ENCODE results near the gene BTBD10. TPM values are rescaled to one million over a fixed set of nuclear protein-coding genes. Genes with fewer than 3 reads are reported as not detected.

The BTBD10 gene
- total and polyA plus RNA-seq, 3 experiments from 2014 or later, result 14.3 to 27.3 (median 24.1) TPM

GRCh38 chr11:13341026-13341425 lies 122.0 kb downstream of the BTBD10 start:
- H3K4me1 ChIP-seq (ENCODE audit: insufficient read depth, low read length), result peaks cover 28% of the 10 kb centered on the region
- no peak for DNase-seq
- no peak overlapping the region for H3K4me3 ChIP-seq (ENCODE audit: low read length)
- no peaks in the 10 kb centered on the region for H3K9me3 Mint-ChIP-seq
- no peaks in the 10 kb centered on the region for H3K27me3 ChIP-seq (ENCODE audit: insufficient read depth, low read length, poor library complexity, severe bottlenecking)
- H3K27ac ChIP-seq (ENCODE audit: low read depth, low read length), result no peak overlapping the region
- ChIA-PET POLR2A (no interaction called here), CTCF (no interaction called here)
- no peaks in the 10 kb centered on the region for H3K27me3 Mint-ChIP-seq
- H3K27ac Mint-ChIP-seq, result peak overlapping the region in 7 of 8 donors; percentile 6 to 91 (median 42)
- peak overlapping the region in 1 of 7 donors; percentile 17 for H3K4me3 Mint-ChIP-seq
- H3K36me3 ChIP-seq (ENCODE audit: insufficient read depth, low read length), result no peaks in the 10 kb centered on the region
- H3K4me1 Mint-ChIP-seq, result peaks cover 63 to 94% (median 80%) of the 10 kb centered on the region in 3 donors
- no peaks in the 10 kb centered on the region for H3K9me3 ChIP-seq (ENCODE audit: low read length)
- peaks cover 0 to 46% (median 2%) of the 10 kb centered on the region in 3 donors for H3K36me3 Mint-ChIP-seq

GRCh38 chr11:13339195-13340153 lies 123.5 kb downstream of the BTBD10 start:
- H3K27ac ChIP-seq (ENCODE audit: low read depth, low read length), result no peak overlapping the region
- H3K4me3 ChIP-seq (ENCODE audit: low read length), result no peak overlapping the region
- no peaks in the 10 kb centered on the region for H3K27me3 ChIP-seq (ENCODE audit: insufficient read depth, low read length, poor library complexity, severe bottlenecking)
- no peaks in the 10 kb centered on the region for H3K27me3 Mint-ChIP-seq
- H3K4me1 ChIP-seq (ENCODE audit: insufficient read depth, low read length), result peaks cover 23% of the 10 kb centered on the region
- ChIA-PET POLR2A (interaction anchor here (1.3 kb wide), 1 partner anchor 61 kb away, joined by 3 read pairs; no protein-coding TSS in a partner anchor), CTCF (interaction anchor here (0.6 to 1.3 kb wide), 3 partner anchors 83 to 129 kb away, joined by 3 read pairs; no protein-coding TSS in a partner anchor)
- no peaks in the 10 kb centered on the region for H3K36me3 ChIP-seq (ENCODE audit: insufficient read depth, low read length)
- peak in 2 of 5 donors; percentile 21 to 24 for DNase-seq
- H3K36me3 Mint-ChIP-seq, result peaks cover 0 to 36% (median 2%) of the 10 kb centered on the region in 3 donors
- peak overlapping the region; percentile 51 to 98 (median 82) for H3K27ac Mint-ChIP-seq
- H3K4me3 Mint-ChIP-seq, result peak overlapping the region; percentile 3 to 89 (median 65)
- H3K9me3 Mint-ChIP-seq, result no peaks in the 10 kb centered on the region
- no peaks in the 10 kb centered on the region for H3K9me3 ChIP-seq (ENCODE audit: low read length)
- H3K4me1 Mint-ChIP-seq, result peaks cover 65 to 90% (median 79%) of the 10 kb centered on the region in 3 donors

GRCh38 chr11:13338427-13339069 lies 124.5 kb downstream of the BTBD10 start:
- Mint-ChIP-seq H3K27ac (peak overlapping the region; percentile 59 to 98 (median 82)), H3K4me1 (peaks cover 68 to 91% (median 78%) of the 10 kb centered on the region in 3 donors), H3K36me3 (peaks cover 0 to 36% (median 0%) of the 10 kb centered on the region in 3 donors), H3K9me3 (no peaks in the 10 kb centered on the region), H3K27me3 (no peaks in the 10 kb centered on the region), H3K4me3 (peak overlapping the region; percentile 28 to 89 (median 65))
- H3K4me1 ChIP-seq (ENCODE audit: insufficient read depth, low read length), result peaks cover 31% of the 10 kb centered on the region
- H3K27ac ChIP-seq (ENCODE audit: low read depth, low read length), result no peak overlapping the region
- no peaks in the 10 kb centered on the region for H3K9me3 ChIP-seq (ENCODE audit: low read length)
- no peak for DNase-seq
- POLR2A ChIA-PET, result interaction anchor here (1.3 kb wide), 1 partner anchor 60 kb away, joined by 3 read pairs; no protein-coding TSS in a partner anchor
- H3K4me3 ChIP-seq (ENCODE audit: low read length), result no peak overlapping the region
- CTCF ChIA-PET, result interaction anchor here (1.3 to 4.1 kb wide), 4 partner anchors 60 to 129 kb away, joined by 3 to 22 read pairs (median 4); no protein-coding TSS in a partner anchor
- no peaks in the 10 kb centered on the region for H3K36me3 ChIP-seq (ENCODE audit: insufficient read depth, low read length)
- H3K27me3 ChIP-seq (ENCODE audit: insufficient read depth, low read length, poor library complexity, severe bottlenecking), result no peaks in the 10 kb centered on the region

GRCh38 chr11:13338019-13338426 lies 125.0 kb downstream of the BTBD10 start:
- no peak overlapping the region for H3K27ac ChIP-seq (ENCODE audit: low read depth, low read length)
- ChIA-PET POLR2A (no interaction called here), CTCF (interaction anchor here (1.3 to 4.5 kb wide), 4 partner anchors 59 to 100 kb away, joined by 3 to 22 read pairs (median 9); no protein-coding TSS in a partner anchor)
- H3K36me3 Mint-ChIP-seq, result peaks cover 0 to 31% (median 0%) of the 10 kb centered on the region in 3 donors
- H3K4me3 Mint-ChIP-seq, result peak overlapping the region; percentile 28 to 89 (median 65)
- no peak overlapping the region for H3K4me3 ChIP-seq (ENCODE audit: low read length)
- no peaks in the 10 kb centered on the region for H3K36me3 ChIP-seq (ENCODE audit: insufficient read depth, low read length)
- DNase-seq, result no peak
- H3K27ac Mint-ChIP-seq, result peak overlapping the region; percentile 59 to 95 (median 73)
- no peaks in the 10 kb centered on the region for H3K27me3 ChIP-seq (ENCODE audit: insufficient read depth, low read length, poor library complexity, severe bottlenecking)
- H3K9me3 ChIP-seq (ENCODE audit: low read length), result no peaks in the 10 kb centered on the region
- peaks cover 36% of the 10 kb centered on the region for H3K4me1 ChIP-seq (ENCODE audit: insufficient read depth, low read length)
- no peaks in the 10 kb centered on the region for H3K27me3 Mint-ChIP-seq
- peaks cover 69 to 91% (median 84%) of the 10 kb centered on the region in 3 donors for H3K4me1 Mint-ChIP-seq
- H3K9me3 Mint-ChIP-seq, result no peaks in the 10 kb centered on the region

Other genes starting within 250 kb of the BTBD10 start
- gene BMAL1, start 185.4 kb downstream of the BTBD10 start, total RNA-seq, result 10 to 100 TPM; 25.2 to 29.4 TPM
- gene BMAL1, start 185.4 kb downstream of the BTBD10 start, polyA plus RNA-seq, result 29.2 TPM
- not detected for gene PTH, start 32.8 kb upstream of the BTBD10 start, total RNA-seq
- not detected for gene PTH, start 32.8 kb upstream of the BTBD10 start, polyA plus RNA-seq
- 10 to 100 TPM; 44.9 to 48.3 TPM for gene FAR1, start 205.4 kb upstream of the BTBD10 start, total RNA-seq
- gene FAR1, start 205.4 kb upstream of the BTBD10 start, polyA plus RNA-seq, result 11.1 TPM